Measurements from ENCODE around the gene PRDM11.

PRDM11 gene

DNA sequence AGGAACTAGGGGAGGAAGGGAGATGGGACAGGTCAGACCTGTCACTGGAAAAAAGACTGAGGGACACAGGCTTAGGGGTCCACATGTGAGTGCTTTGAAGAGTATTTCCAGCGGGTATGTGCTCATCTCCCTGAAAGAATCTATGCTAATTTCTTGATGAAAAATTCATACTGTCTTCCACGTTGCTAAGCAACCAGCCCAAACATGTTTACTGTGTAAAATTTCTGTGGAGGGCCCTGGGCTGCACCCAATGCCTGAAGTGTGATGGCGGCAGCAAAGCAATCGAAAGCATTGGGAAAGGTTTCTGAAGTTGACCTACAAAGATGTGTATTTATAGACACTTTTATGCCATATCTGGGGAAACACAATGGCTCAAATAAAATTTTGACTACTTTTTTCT lies 132.3 kb downstream of the PRDM11 start:
- TF ChIP-seq EZH2 (IDR thresholded peaks at IDR 0.05; ENCODE audit: borderline replicate concordance, low read depth, low read length, severe bottlenecking) = no peak
- TF ChIP-seq, protein P1, sequence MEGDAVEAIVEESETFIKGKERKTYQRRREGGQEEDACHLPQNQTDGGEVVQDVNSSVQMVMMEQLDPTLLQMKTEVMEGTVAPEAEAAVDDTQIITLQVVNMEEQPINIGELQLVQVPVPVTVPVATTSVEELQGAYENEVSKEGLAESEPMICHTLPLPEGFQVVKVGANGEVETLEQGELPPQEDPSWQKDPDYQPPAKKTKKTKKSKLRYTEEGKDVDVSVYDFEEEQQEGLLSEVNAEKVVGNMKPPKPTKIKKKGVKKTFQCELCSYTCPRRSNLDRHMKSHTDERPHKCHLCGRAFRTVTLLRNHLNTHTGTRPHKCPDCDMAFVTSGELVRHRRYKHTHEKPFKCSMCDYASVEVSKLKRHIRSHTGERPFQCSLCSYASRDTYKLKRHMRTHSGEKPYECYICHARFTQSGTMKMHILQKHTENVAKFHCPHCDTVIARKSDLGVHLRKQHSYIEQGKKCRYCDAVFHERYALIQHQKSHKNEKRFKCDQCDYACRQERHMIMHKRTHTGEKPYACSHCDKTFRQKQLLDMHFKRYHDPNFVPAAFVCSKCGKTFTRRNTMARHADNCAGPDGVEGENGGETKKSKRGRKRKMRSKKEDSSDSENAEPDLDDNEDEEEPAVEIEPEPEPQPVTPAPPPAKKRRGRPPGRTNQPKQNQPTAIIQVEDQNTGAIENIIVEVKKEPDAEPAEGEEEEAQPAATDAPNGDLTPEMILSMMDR (IDR thresholded peaks at IDR 0.05; ENCODE audit: borderline replicate concordance, extremely low read depth, low read length, poor library complexity, severe bottlenecking) = no peak
- no peak for ATAC-seq (ENCODE audit: insufficient read depth, low read depth)
- H3K9me3 ChIP-seq (ENCODE audit: insufficient read depth, low read length, severe bottlenecking) = no peaks in the 10 kb centered on the region
- no peak overlapping the region for H3K4me2 ChIP-seq (ENCODE audit: insufficient read depth, low read length)
- DNase-seq = no peak
- H3K36me3 ChIP-seq (ENCODE audit: insufficient read depth, low read length) = no peaks in the 10 kb centered on the region
- H3K27ac ChIP-seq (ENCODE audit: low read length) = no peak overlapping the region
- no peaks in the 10 kb centered on the region for H3K4me1 ChIP-seq (ENCODE audit: insufficient read depth, low read length)
- H3K4me3 ChIP-seq (ENCODE audit: low read depth in 1 of 2, low read length in 2 of 2) = no peak overlapping the region
- H2AFZ ChIP-seq (ENCODE audit: low read depth, low read length) = no peak overlapping the region
- H3K9ac ChIP-seq (ENCODE audit: low read depth, low read length) = no peak overlapping the region
- no peaks in the 10 kb centered on the region for H4K20me1 ChIP-seq (ENCODE audit: insufficient read depth, low read length)
- H3K79me2 ChIP-seq (ENCODE audit: insufficient read depth, low read length) = no peaks in the 10 kb centered on the region
- H3K27me3 ChIP-seq (ENCODE audit: insufficient read depth, low read length, poor library complexity) = peaks cover 4% of the 10 kb centered on the region

DNA sequence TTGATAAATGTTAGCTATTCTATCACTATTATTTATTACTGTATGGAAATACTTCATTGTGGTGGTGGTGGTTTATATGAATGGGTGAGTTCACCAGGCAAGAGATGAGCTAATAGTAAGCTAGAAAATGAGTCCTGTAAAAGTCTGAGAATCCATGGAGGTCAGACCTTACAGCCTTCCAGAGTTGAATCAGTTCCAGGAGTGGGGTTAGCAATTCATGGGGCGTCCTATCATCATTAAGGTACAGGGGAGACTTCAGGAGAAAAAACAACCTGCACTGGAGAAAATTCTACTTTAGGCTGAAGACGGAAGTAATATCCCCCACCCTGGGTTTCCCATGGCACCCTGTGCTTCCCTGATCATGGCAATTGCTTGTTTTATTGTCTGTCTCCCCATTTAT lies 133.2 kb downstream of the PRDM11 start:
- no peaks in the 10 kb centered on the region for H3K79me2 ChIP-seq (ENCODE audit: insufficient read depth, low read length)
- peaks cover 4% of the 10 kb centered on the region for H3K27me3 ChIP-seq (ENCODE audit: insufficient read depth, low read length, poor library complexity)
- no peaks in the 10 kb centered on the region for H3K9me3 ChIP-seq (ENCODE audit: insufficient read depth, low read length, severe bottlenecking)
- no peaks in the 10 kb centered on the region for H3K4me1 ChIP-seq (ENCODE audit: insufficient read depth, low read length)
- no peak overlapping the region for H3K4me3 ChIP-seq (ENCODE audit: low read depth in 1 of 2, low read length in 2 of 2)
- no peak for DNase-seq
- H2AFZ ChIP-seq (ENCODE audit: low read depth, low read length) = no peak overlapping the region
- TF ChIP-seq, protein P1 (IDR thresholded peaks at IDR 0.05; ENCODE audit: borderline replicate concordance, extremely low read depth, low read length, poor library complexity, severe bottlenecking) = no peak
- no peak for TF ChIP-seq EZH2 (IDR thresholded peaks at IDR 0.05; ENCODE audit: borderline replicate concordance, low read depth, low read length, severe bottlenecking)
- H3K27ac ChIP-seq (ENCODE audit: low read length) = no peak overlapping the region
- H3K36me3 ChIP-seq (ENCODE audit: insufficient read depth, low read length) = no peaks in the 10 kb centered on the region
- no peaks in the 10 kb centered on the region for H4K20me1 ChIP-seq (ENCODE audit: insufficient read depth, low read length)
- no peak overlapping the region for H3K4me2 ChIP-seq (ENCODE audit: insufficient read depth, low read length)
- no peak overlapping the region for H3K9ac ChIP-seq (ENCODE audit: low read depth, low read length)
- no peak for ATAC-seq (ENCODE audit: insufficient read depth, low read depth)

DNA sequence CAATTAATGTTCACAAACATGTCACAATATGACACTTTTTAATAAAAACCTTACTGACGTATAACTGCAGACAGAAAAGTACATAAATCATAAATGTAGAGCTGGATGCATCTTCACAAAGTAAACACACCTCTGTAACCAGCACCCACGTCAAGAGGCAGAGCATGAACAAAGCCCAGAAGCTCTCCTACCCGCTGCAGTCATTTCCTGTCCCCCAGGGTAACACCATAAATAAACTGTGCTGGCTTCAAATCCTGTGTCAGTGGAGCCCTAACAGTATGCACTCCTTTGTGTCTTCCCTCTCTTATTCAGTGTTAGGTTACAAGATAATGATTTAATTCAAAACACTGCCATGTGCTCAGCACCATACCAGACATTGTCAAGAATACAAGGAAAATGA lies 134.0 kb downstream of the PRDM11 start:
- Histone ChIP-seq H3K27ac (ENCODE audit: low read length) (no peak overlapping the region), H3K9ac (ENCODE audit: low read depth, low read length) (no peak overlapping the region), H3K9me3 (ENCODE audit: insufficient read depth, low read length, severe bottlenecking) (no peaks in the 10 kb centered on the region), H3K4me1 (ENCODE audit: insufficient read depth, low read length) (no peaks in the 10 kb centered on the region), H3K79me2 (ENCODE audit: insufficient read depth, low read length) (no peaks in the 10 kb centered on the region), H3K36me3 (ENCODE audit: insufficient read depth, low read length) (no peaks in the 10 kb centered on the region), H3K4me3 (ENCODE audit: low read depth in 1 of 2, low read length in 2 of 2) (no peak overlapping the region), H3K4me2 (ENCODE audit: insufficient read depth, low read length) (no peak overlapping the region), H2AFZ (ENCODE audit: low read depth, low read length) (no peak overlapping the region), H4K20me1 (ENCODE audit: insufficient read depth, low read length) (no peaks in the 10 kb centered on the region), H3K27me3 (ENCODE audit: insufficient read depth, low read length, poor library complexity) (peaks cover 4% of the 10 kb centered on the region)
- TF ChIP-seq, protein P1 (IDR thresholded peaks at IDR 0.05; ENCODE audit: borderline replicate concordance, extremely low read depth, low read length, poor library complexity, severe bottlenecking) = no peak
- no peak for TF ChIP-seq EZH2 (IDR thresholded peaks at IDR 0.05; ENCODE audit: borderline replicate concordance, low read depth, low read length, severe bottlenecking)
- ATAC-seq (ENCODE audit: insufficient read depth, low read depth) (no peak), DNase-seq (no peak)

DNA sequence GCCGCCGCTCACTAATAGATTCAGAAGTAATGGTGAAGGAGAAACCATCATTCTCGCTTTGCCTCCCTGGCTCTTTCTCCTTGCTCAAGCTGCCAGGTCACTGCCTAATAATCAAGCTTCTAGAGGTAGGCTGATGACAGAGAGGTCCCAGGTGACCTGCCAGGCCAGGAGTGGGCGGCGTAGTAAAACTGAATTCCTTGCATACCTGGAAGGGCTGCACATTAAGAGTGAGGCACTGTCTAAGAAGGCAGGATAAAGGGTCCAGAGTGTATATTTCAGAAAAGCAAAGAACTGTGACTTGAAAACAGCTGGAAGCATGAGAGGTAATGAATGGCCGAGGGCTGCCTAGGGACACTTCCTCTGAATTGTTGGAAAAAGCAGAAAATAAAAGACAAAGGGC lies 135.6 kb downstream of the PRDM11 start:
- H3K4me1 ChIP-seq (ENCODE audit: insufficient read depth, low read length) = no peaks in the 10 kb centered on the region
- H3K27ac ChIP-seq (ENCODE audit: low read length) = no peak overlapping the region
- H3K4me3 ChIP-seq (ENCODE audit: low read depth in 1 of 2, low read length in 2 of 2) = no peak overlapping the region
- no peak overlapping the region for H3K4me2 ChIP-seq (ENCODE audit: insufficient read depth, low read length)
- no peak overlapping the region for H3K9ac ChIP-seq (ENCODE audit: low read depth, low read length)
- no peaks in the 10 kb centered on the region for H3K36me3 ChIP-seq (ENCODE audit: insufficient read depth, low read length)
- H3K79me2 ChIP-seq (ENCODE audit: insufficient read depth, low read length) = no peaks in the 10 kb centered on the region
- no peaks in the 10 kb centered on the region for H4K20me1 ChIP-seq (ENCODE audit: insufficient read depth, low read length)
- no peak for TF ChIP-seq EZH2 (IDR thresholded peaks at IDR 0.05; ENCODE audit: borderline replicate concordance, low read depth, low read length, severe bottlenecking)
- TF ChIP-seq, protein P1 (IDR thresholded peaks at IDR 0.05; ENCODE audit: borderline replicate concordance, extremely low read depth, low read length, poor library complexity, severe bottlenecking) = no peak
- H3K27me3 ChIP-seq (ENCODE audit: insufficient read depth, low read length, poor library complexity) = no peaks in the 10 kb centered on the region
- DNase-seq (no peak), ATAC-seq (ENCODE audit: insufficient read depth, low read depth) (no peak)
- H3K9me3 ChIP-seq (ENCODE audit: insufficient read depth, low read length, severe bottlenecking) = no peaks in the 10 kb centered on the region
- no peak overlapping the region for H2AFZ ChIP-seq (ENCODE audit: low read depth, low read length)

Data from DND-41 (cell line).